ENCODE data around the gene TERT.

GRCh38 chr5:1315709-1316587, 21.1 kb upstream of the TERT start:
- TF ChIP-seq EZH2 (IDR thresholded peaks at IDR 0.05; ENCODE audit: borderline replicate concordance, low read depth, low read length, severe bottlenecking) = no peak
- TF ChIP-seq CTCF (IDR thresholded peaks at IDR 0.05; ENCODE audit: borderline replicate concordance, extremely low read depth, low read length, poor library complexity, severe bottlenecking) = peak; percentile 1
